C4-2B (cell line): Measurements from ENCODE around the gene UGT2B7.

Experiments
- ZFX ChIP-seq: fragments of 450-650 bp; IDR thresholded peaks from 2 replicates; pipeline ENCODE4 v1.6.1; 2017
- TF ChIP-seq, protein P1 (sequence below): fragments of 450-650 bp; conservative IDR thresholded peaks from 2 replicates; pipeline ENCODE4 v1.5.1; 2017; ENCODE audit warnings: mild to moderate bottlenecking

DNA sequence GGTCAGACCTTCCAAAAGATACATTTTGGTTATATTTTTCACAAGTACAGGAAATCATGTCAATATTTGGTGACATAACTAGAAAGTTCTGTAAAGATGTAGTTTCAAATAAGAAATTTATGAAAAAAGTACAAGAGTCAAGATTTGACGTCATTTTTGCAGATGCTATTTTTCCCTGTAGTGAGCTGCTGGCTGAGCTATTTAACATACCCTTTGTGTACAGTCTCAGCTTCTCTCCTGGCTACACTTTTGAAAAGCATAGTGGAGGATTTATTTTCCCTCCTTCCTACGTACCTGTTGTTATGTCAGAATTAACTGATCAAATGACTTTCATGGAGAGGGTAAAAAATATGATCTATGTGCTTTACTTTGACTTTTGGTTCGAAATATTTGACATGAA lies 536 bp downstream of the UGT2B7 start:
- TF ChIP-seq, protein P1, sequence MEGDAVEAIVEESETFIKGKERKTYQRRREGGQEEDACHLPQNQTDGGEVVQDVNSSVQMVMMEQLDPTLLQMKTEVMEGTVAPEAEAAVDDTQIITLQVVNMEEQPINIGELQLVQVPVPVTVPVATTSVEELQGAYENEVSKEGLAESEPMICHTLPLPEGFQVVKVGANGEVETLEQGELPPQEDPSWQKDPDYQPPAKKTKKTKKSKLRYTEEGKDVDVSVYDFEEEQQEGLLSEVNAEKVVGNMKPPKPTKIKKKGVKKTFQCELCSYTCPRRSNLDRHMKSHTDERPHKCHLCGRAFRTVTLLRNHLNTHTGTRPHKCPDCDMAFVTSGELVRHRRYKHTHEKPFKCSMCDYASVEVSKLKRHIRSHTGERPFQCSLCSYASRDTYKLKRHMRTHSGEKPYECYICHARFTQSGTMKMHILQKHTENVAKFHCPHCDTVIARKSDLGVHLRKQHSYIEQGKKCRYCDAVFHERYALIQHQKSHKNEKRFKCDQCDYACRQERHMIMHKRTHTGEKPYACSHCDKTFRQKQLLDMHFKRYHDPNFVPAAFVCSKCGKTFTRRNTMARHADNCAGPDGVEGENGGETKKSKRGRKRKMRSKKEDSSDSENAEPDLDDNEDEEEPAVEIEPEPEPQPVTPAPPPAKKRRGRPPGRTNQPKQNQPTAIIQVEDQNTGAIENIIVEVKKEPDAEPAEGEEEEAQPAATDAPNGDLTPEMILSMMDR: no peak
- TF ChIP-seq ZFX: no peak
